Measurements from ENCODE around the gene PEX3. TPM values are rescaled to one million over a fixed set of nuclear protein-coding genes. Genes with fewer than 3 reads are reported as not detected.
A peak's percentile ranks its signal among the peaks of the same experiment; 100 is the strongest.

Gene PEX3
- total RNA-seq, 1 experiment from 2014 or later = 13.5 TPM

DNA sequence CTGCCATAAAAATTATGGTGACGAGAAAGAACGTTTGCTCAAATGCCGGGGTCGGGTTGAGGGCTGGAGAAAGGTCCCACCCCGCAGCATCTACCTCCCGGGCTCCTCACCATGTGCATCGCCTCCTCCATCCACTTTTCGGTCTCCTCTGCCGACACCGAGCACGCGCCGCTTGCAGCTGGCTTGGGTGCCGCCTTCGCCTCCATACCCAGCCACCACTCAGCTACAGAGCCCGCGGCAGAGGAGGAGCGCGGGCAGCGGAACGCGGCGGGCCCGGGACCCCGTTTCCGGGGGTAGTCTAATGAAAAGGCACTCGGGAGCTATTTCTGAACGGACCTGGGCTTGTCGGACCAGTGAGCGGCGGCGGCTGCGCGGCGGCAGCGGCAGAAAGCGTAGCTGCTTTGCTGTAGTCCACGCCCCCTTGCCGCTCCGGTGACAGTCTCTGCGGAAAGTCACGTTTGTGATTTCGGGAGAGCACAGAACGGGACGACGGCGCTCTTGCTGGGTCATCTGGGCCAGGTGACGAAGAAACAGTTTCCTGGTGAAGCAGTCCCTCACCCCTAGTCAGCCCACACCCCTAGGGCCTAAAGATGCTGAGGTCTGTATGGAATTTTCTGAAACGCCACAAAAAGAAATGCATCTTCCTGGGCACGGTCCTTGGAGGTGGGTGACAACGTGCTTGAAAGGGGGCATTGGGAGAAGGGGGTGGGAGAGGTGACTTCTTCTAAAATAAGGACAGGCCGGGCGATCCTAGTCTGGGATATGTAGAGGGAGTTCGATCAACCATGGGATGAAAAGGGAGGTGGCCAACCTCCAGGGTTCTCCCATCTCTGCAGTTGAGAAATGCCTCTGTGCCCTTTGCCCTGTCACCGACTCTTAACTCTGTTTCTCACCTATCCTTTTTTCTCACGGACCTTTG, at the start of gene PEX3, which contains the start of gene ADAT2 (continued):
- TF ChIP-seq ZNF416 (CRISPR knock-in tag; IDR thresholded peaks at IDR 0.05) = 0 out of 2 replicates have a peak, but pooled peaks have one; percentile 54
- TF ChIP-seq, protein P1, sequence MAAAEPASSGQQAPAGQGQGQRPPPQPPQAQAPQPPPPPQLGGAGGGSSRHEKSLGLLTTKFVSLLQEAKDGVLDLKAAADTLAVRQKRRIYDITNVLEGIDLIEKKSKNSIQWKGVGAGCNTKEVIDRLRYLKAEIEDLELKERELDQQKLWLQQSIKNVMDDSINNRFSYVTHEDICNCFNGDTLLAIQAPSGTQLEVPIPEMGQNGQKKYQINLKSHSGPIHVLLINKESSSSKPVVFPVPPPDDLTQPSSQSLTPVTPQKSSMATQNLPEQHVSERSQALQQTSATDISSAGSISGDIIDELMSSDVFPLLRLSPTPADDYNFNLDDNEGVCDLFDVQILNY (CRISPR knock-in tag; IDR thresholded peaks at IDR 0.05) = no peak; the same call in 1 of the 2 replicates
- TF ChIP-seq ZNF232 (CRISPR knock-in tag; IDR thresholded peaks at IDR 0.05) = peak; percentile 73; the same call in 1 of the 2 replicates

DNA sequence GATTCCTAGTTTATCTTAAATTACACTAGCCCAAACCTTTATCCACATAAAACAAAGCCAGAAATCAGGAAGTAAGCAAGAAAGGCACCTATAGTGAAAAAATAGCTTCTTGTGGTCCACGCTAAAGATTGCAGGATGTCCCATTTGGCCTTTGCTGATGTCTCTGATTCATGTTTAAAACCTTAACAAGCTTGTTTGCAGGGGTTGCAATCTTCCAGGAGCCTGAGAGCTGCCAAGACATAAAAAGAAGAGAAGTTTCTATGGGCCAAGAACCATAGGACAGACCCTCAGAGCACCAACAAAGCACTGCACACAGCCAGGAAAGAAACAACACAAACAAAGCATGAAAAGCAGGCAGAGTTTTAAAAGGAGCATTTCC, 49.5 kb upstream of the PEX3 start:
- H3K4me1 Mint-ChIP-seq = peaks cover 37% of the 10 kb centered on the region
- DNase-seq (ENCODE audit: low spot score) = no peak
- CTCF ChIA-PET = interaction anchor here (1.1 to 1.8 kb wide), 3 partner anchors 63 to 168 kb away, joined by 4 to 6 read pairs (median 4); no protein-coding TSS in a partner anchor

More for the DNA sequence above, 49.5 kb upstream of the PEX3 start:
- Mint-ChIP-seq H3K9me3 (no peaks in the 10 kb centered on the region), H3K4me3 (no peak overlapping the region), H3K27ac (no peak overlapping the region), H3K27me3 (ENCODE audit: low read depth) (no peaks in the 10 kb centered on the region), H3K36me3 (no peaks in the 10 kb centered on the region)
- no peak for ATAC-seq
- TF ChIP-seq, protein P2, sequence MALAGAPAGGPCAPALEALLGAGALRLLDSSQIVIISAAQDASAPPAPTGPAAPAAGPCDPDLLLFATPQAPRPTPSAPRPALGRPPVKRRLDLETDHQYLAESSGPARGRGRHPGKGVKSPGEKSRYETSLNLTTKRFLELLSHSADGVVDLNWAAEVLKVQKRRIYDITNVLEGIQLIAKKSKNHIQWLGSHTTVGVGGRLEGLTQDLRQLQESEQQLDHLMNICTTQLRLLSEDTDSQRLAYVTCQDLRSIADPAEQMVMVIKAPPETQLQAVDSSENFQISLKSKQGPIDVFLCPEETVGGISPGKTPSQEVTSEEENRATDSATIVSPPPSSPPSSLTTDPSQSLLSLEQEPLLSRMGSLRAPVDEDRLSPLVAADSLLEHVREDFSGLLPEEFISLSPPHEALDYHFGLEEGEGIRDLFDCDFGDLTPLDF (CRISPR knock-in tag; IDR thresholded peaks at IDR 0.05) = no peak
- TF ChIP-seq, protein P3, sequence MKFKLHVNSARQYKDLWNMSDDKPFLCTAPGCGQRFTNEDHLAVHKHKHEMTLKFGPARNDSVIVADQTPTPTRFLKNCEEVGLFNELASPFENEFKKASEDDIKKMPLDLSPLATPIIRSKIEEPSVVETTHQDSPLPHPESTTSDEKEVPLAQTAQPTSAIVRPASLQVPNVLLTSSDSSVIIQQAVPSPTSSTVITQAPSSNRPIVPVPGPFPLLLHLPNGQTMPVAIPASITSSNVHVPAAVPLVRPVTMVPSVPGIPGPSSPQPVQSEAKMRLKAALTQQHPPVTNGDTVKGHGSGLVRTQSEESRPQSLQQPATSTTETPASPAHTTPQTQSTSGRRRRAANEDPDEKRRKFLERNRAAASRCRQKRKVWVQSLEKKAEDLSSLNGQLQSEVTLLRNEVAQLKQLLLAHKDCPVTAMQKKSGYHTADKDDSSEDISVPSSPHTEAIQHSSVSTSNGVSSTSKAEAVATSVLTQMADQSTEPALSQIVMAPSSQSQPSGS (CRISPR knock-in tag; IDR thresholded peaks at IDR 0.05; ENCODE audit: borderline replicate concordance, low read depth) = no peak
- TF ChIP-seq, protein P4, sequence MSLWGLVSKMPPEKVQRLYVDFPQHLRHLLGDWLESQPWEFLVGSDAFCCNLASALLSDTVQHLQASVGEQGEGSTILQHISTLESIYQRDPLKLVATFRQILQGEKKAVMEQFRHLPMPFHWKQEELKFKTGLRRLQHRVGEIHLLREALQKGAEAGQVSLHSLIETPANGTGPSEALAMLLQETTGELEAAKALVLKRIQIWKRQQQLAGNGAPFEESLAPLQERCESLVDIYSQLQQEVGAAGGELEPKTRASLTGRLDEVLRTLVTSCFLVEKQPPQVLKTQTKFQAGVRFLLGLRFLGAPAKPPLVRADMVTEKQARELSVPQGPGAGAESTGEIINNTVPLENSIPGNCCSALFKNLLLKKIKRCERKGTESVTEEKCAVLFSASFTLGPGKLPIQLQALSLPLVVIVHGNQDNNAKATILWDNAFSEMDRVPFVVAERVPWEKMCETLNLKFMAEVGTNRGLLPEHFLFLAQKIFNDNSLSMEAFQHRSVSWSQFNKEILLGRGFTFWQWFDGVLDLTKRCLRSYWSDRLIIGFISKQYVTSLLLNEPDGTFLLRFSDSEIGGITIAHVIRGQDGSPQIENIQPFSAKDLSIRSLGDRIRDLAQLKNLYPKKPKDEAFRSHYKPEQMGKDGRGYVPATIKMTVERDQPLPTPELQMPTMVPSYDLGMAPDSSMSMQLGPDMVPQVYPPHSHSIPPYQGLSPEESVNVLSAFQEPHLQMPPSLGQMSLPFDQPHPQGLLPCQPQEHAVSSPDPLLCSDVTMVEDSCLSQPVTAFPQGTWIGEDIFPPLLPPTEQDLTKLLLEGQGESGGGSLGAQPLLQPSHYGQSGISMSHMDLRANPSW (CRISPR knock-in tag; conservative IDR thresholded peaks at IDR 0.05; ENCODE audit: low read depth) = no peak
- TF ChIP-seq, protein P5, sequence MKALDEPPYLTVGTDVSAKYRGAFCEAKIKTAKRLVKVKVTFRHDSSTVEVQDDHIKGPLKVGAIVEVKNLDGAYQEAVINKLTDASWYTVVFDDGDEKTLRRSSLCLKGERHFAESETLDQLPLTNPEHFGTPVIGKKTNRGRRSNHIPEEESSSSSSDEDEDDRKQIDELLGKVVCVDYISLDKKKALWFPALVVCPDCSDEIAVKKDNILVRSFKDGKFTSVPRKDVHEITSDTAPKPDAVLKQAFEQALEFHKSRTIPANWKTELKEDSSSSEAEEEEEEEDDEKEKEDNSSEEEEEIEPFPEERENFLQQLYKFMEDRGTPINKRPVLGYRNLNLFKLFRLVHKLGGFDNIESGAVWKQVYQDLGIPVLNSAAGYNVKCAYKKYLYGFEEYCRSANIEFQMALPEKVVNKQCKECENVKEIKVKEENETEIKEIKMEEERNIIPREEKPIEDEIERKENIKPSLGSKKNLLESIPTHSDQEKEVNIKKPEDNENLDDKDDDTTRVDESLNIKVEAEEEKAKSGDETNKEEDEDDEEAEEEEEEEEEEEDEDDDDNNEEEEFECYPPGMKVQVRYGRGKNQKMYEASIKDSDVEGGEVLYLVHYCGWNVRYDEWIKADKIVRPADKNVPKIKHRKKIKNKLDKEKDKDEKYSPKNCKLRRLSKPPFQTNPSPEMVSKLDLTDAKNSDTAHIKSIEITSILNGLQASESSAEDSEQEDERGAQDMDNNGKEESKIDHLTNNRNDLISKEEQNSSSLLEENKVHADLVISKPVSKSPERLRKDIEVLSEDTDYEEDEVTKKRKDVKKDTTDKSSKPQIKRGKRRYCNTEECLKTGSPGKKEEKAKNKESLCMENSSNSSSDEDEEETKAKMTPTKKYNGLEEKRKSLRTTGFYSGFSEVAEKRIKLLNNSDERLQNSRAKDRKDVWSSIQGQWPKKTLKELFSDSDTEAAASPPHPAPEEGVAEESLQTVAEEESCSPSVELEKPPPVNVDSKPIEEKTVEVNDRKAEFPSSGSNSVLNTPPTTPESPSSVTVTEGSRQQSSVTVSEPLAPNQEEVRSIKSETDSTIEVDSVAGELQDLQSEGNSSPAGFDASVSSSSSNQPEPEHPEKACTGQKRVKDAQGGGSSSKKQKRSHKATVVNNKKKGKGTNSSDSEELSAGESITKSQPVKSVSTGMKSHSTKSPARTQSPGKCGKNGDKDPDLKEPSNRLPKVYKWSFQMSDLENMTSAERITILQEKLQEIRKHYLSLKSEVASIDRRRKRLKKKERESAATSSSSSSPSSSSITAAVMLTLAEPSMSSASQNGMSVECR (CRISPR knock-in tag; IDR thresholded peaks at IDR 0.05; ENCODE audit: borderline replicate concordance) = no peak
- TF ChIP-seq, protein P6, sequence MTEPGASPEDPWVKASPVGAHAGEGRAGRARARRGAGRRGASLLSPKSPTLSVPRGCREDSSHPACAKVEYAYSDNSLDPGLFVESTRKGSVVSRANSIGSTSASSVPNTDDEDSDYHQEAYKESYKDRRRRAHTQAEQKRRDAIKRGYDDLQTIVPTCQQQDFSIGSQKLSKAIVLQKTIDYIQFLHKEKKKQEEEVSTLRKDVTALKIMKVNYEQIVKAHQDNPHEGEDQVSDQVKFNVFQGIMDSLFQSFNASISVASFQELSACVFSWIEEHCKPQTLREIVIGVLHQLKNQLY (CRISPR knock-in tag; IDR thresholded peaks at IDR 0.05) = no peak
- TF ChIP-seq KAT7 (CRISPR knock-in tag; IDR thresholded peaks at IDR 0.05; ENCODE audit: borderline replicate concordance) (no peak), CBFB (CRISPR knock-in tag; IDR thresholded peaks at IDR 0.05; ENCODE audit: low read depth) (no peak), MYBL2 (CRISPR knock-in tag; IDR thresholded peaks at IDR 0.05) (no peak), TEAD4 (CRISPR knock-in tag; IDR thresholded peaks at IDR 0.05) (no peak), ESRRA (CRISPR knock-in tag; IDR thresholded peaks at IDR 0.05; ENCODE audit: borderline replicate concordance) (no peak)
- TF ChIP-seq, protein P7, sequence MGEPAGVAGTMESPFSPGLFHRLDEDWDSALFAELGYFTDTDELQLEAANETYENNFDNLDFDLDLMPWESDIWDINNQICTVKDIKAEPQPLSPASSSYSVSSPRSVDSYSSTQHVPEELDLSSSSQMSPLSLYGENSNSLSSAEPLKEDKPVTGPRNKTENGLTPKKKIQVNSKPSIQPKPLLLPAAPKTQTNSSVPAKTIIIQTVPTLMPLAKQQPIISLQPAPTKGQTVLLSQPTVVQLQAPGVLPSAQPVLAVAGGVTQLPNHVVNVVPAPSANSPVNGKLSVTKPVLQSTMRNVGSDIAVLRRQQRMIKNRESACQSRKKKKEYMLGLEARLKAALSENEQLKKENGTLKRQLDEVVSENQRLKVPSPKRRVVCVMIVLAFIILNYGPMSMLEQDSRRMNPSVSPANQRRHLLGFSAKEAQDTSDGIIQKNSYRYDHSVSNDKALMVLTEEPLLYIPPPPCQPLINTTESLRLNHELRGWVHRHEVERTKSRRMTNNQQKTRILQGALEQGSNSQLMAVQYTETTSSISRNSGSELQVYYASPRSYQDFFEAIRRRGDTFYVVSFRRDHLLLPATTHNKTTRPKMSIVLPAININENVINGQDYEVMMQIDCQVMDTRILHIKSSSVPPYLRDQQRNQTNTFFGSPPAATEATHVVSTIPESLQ (CRISPR knock-in tag; IDR thresholded peaks at IDR 0.05) = no peak
- TF ChIP-seq, protein P8, sequence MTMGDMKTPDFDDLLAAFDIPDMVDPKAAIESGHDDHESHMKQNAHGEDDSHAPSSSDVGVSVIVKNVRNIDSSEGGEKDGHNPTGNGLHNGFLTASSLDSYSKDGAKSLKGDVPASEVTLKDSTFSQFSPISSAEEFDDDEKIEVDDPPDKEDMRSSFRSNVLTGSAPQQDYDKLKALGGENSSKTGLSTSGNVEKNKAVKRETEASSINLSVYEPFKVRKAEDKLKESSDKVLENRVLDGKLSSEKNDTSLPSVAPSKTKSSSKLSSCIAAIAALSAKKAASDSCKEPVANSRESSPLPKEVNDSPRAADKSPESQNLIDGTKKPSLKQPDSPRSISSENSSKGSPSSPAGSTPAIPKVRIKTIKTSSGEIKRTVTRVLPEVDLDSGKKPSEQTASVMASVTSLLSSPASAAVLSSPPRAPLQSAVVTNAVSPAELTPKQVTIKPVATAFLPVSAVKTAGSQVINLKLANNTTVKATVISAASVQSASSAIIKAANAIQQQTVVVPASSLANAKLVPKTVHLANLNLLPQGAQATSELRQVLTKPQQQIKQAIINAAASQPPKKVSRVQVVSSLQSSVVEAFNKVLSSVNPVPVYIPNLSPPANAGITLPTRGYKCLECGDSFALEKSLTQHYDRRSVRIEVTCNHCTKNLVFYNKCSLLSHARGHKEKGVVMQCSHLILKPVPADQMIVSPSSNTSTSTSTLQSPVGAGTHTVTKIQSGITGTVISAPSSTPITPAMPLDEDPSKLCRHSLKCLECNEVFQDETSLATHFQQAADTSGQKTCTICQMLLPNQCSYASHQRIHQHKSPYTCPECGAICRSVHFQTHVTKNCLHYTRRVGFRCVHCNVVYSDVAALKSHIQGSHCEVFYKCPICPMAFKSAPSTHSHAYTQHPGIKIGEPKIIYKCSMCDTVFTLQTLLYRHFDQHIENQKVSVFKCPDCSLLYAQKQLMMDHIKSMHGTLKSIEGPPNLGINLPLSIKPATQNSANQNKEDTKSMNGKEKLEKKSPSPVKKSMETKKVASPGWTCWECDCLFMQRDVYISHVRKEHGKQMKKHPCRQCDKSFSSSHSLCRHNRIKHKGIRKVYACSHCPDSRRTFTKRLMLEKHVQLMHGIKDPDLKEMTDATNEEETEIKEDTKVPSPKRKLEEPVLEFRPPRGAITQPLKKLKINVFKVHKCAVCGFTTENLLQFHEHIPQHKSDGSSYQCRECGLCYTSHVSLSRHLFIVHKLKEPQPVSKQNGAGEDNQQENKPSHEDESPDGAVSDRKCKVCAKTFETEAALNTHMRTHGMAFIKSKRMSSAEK (CRISPR knock-in tag; IDR thresholded peaks at IDR 0.05; ENCODE audit: borderline replicate concordance) = no peak
- POLR2A ChIA-PET = no interaction called here

All from WTC11 (cell line).